HG02610 (cell line): ENCODE results near the gene PPP1R12A.
"Not testable (repeated sequence)": the region's sequence is repeated elsewhere in the genome, so short reads cannot be mapped to it uniquely, and the experiment has no call there.

Experiments
- ATAC-seq: cut with Tn5 transposase; IDR thresholded peaks from one replicate; pipeline ENCODE4 v1.9.1; 2021; ENCODE audit warnings: mild to moderate bottlenecking, moderate library complexity; ENCODE audit not compliant: unreplicated experiment

The PPP1R12A gene

DNA sequence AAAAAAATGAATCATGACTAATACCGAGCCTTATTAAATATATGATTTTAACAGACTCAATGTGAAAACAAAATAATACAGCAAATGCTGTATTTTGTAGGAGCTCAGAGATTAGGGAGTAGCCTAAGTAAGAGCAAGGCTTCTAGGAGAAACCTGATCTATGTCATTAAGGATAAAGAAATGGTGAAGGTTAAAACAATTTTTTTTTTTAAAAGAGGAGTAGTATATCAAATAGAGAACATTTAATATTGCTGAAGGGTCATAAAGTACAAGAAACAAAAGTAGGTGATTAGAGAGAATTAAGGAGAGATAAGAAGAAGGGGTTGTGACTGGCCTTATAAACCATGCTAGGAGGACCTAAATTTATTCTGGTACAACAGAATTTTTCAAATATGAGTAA lies 39.1 kb downstream of the PPP1R12A start:
- ATAC-seq: no peak

DNA sequence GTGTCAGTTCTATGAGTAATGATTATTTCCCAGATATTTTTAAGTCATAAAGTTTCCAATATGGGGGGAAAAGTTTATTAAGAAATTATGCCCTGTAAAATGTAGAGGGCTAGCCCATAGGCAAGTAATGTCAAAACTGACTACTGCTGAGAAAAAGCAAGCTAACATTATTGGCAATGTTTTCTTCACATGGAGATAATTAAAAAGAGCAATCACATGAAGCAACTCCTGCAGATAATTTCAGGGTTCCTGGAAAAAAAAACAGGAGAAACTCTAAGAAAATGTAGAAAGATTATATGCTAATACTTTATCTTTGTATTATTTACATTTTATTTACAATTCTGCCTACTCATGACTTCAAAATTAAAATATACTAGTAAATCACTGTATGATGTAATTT lies 39.8 kb downstream of the PPP1R12A start:
- ATAC-seq: no peak

DNA sequence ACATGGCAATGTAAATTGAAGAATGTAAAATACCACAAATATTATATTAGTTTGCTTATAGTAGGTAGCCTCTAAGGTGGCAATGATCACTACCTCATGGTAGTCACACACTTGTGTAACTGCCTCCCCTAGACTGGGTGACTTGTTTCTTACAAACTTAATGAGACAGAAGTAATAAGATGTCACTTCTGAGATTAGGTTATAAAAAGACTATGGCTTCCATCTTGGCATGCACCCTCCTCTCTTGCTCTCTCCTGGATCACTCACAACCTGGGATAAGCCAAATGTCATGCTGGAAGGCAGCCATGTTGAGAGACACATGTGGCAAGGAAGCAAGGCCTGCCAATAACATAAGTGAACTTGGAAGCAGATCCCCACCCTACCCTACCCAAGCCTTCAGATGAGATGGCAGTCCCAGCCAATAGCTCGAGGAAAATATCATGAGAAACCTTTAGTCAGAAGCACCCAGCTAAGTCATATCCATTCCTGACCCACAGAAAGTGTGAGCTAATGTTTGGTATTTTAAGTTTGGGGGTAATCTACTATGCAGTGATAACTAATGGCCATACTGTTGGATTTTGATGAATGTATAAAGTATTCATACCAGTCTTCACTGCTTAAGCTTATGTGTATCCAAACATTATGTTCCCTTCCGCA lies 43.3 kb downstream of the PPP1R12A start:
- ATAC-seq: no peak

DNA sequence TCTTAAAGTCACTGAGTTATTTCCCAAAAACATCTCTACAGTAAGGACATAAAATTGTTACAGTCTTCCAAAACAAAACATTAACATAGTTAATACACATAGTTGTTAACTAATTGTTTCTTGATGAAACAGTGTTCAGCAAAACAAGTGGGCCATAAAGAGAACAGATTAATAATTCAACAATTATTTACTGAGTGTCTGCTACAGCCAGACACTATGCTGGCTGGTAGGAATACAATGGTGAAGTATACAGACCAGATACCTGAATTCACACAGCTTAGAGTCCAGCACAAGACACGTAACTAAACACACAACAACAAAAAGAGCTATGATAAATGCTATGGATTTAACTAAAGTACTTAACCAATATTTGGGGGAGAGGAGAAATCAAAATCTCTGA lies 47.0 kb downstream of the PPP1R12A start:
- no peak for ATAC-seq

DNA sequence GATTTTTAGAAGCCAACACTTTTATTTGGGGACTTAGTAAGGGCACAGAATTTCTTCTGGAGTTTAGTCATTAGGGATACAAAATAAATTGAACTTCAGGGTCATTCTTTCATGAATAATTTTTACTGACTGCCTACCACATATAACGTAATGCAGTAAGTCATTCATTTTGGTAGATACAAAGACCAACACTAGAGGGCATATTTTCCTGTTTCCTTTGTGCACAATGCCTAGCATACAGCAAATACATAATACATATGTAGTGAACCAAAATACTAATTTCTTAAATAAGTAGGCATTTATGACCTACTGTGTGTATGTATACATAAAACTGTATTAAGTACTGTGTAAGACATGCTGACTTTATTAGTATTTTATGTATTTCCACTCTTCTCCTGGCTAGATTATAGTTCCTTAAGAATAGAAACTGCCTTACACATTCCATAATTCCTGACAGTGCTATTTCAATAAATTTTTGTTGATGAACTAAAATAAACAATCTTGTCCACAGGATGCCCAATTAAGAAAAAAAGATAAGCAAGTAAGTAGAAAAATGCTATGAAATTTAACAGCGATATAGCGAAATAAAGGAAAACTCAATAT lies 47.9 kb downstream of the PPP1R12A start:
- ATAC-seq: peak; percentile 51

DNA sequence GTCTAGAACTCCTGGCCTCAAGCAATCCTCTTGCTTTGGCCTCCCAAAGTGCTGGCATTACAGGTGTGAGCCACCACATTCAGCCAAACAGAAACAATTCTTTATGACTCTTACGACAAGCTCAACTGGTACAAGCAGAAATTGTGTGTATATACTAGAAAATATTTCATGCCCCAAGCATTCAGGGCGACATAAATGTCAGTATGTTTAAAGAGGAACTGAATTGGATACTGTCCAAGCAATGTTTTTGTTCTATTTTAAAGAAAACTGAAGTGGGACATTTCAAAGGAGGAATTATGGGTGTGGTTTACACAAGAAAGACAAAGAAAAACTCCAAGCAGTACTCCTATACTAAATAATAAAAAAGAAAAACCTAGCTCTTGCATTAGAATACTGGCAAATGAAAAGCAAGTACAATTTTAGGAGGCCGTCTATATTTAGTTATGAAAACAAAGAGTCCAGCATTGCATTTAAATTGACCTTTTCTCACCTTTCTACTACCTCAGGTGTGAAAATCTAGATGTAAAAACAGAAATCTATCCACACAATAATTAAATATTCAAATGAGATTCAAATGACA lies 48.9 kb downstream of the PPP1R12A start:
- no peak for ATAC-seq

DNA sequence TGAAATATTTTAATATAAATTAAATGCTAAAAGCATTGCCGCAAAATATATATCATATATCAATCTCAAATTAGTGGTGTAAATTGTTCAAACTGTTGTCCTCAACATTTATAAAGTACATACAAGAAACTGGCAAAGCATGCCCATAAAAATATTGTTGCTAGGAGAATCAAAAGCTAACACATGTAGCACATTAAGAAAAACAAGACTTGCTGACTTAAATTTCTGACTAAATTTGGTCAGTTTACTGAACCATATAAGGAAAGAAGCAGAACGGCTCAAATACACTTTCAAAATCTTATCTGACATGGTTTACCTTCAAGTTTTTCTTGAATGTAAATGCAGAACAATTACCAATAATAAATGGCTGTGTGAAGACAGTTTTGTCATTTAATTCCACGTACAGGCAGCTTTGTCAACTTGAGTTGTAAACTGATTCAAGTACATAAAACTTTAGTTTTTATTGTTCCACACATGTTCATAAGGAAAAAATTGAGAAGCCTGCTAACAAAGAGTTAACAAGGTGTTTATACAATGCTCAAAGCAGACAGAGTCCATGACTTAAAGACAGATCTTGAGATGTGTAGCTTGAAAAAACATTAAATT lies 50.4 kb downstream of the PPP1R12A start:
- ATAC-seq: no peak

DNA sequence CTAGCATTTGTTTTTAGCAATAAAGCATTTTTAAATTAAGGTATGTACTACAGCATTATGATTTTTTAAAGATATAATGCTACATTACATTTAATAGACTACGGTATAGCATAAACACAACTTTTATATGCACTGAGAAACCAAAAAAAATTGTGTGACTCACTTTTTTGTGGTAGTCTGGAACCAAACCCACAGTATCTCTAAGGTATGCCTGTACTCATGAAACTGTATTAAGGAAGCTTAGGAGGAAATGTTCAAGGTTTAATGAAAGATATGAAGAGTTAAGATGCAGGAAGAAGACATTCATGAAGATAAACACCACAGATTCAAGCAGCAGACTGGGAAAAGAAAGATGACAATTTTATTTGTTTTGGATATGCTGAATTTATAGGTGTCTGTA lies 51.7 kb downstream of the PPP1R12A start:
- no peak for ATAC-seq

DNA sequence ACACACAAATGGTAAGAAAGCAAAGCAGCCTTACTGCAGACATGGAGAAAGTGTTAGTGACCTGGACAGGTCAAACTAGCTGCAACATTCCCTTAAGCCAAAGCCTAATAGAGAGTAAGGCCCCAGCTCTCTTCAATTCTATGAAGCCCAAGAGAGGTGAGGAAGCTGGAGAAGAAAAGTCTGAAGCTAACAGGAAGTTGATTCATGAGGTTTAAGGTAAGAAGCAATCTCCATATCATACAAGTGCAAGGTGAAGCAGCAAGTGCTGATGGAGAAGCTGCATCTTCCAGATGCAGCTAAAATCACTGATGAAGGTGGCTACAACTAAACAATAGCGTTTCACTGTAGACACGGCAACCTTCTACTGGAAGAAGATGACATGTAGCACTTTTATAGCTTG lies 53.5 kb downstream of the PPP1R12A start:
- no peak for ATAC-seq

DNA sequence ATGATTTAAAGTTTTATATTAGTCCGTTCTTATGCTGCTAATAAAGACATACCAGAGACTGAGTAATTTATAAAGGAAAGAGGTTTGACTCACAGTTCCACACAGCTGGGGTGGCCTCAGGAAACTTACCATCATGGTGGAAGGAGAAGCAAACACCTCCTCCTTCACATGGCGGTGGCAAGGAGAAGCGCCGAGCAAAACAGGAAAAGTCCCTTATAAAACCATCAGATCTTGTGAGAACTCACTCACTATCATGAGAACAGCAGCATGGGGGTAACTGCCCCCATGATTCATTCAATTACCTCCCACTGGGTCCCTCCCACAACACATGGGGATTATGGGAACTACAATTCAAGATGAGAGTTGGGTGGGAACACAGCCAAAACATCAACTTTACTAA lies 56.4 kb downstream of the PPP1R12A start:
- ATAC-seq: not testable (repeated sequence)

DNA sequence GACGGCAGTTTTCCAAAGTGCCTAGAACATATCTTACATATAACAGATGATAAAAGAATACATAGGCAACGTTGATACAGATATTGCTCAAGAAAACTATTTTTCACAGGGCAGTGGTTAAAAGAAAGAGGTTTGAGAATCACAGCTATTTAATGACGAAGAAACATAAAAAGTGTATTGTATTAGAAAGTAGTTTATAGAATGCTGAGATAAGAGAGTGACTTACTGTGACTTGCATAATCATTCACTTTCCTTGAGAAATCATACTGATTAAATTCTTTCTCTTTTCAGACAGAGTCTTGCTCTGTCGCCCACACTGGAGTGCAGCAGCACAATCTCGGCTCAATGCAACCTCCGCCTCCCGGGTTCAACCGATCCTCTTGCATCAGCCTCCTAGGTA lies 57.7 kb downstream of the PPP1R12A start:
- no peak for ATAC-seq

DNA sequence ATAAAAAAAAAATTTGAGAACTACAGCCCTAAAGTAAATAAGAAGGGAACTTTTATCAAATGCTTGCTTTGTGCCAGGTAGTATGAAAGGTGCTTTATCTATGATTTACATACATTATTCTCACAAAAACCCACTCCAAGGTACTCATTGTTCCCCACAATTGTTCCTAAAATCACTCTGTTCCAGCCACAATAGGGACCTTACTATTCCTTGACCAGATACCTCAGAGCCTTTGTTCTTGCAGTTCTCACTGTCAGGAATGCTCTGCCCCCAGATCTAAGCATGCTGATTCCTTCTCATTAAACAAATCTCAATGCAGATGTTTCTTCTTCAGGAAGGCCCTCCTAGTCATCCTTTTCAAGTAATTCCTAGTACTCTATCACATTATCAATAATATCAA lies 60.2 kb downstream of the PPP1R12A start:
- ATAC-seq: no peak

DNA sequence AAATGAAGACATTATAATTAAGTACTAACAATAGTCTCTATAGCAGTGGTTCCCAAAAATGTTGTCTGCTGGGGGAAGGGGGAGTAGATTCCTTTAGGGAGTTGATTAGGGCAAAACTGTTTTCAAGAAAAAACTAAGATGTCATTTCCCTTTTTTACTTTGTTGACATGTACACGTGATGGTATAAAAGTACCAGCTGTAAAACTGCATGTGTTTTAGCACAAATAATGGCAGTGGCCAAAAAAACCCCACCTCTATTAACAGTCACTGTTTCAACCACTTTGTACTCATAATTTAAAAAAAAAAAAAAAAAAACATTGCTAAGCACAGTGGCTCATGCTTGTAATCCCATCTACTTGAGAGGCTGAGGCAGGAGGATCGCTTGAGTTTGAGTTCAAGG lies 61.7 kb downstream of the PPP1R12A start:
- ATAC-seq: peak; percentile 69

DNA sequence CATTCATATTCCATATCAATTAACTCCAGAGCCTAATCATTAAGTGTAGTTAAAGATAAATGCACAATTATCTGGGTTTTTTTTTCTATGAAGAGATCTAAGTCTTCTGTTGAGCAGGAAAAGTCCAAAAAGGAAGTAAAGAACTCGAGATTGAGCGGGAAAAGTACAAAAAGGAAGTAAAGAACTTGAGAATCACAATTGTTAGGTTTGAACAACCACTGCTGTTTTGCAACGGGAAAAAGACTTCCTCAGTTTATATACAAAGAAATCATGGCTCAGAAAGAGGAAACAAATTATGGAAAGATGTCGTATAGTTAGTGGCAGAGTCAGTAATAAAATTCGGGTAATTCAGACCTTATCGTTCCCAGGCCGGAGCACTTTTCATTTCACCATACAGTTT lies 63.3 kb downstream of the PPP1R12A start:
- ATAC-seq: no peak

DNA sequence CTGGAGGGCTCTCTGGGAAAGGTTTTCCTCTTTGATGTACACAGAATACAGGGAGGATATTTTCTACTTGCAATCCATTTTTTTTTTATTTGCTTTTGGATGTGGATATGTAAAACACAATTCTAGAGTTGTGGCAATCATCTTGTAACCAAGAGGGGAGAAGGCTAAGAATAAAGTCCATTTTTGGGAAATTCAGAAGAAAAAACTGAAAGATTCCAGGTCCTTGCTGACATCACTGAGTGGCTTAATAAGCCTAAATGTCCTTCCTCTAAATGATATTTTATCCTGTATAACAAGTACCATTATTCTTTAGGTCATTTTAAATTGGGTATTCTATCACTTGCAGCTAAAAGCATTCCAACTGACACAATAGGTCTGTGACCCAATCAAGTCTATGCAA lies 64.0 kb downstream of the PPP1R12A start:
- no peak for ATAC-seq

DNA sequence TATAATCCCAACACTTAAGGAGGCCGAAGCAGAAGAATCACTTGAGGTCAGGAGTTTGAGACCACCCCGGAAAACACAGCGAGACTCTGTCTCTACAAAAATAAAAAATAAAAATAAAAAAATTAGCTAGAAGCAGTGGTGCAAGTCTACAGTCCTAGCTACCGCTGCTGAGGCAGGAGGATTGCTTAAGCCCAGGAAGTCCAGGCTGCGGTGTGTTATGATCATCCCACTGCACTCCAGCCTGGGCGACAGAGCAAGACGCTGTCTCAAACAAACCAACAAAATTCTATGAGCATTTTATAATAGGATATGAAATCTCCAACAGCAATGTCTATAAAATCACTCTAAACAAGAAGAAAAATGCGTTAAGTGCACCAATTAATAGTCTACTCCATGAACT lies 75.3 kb downstream of the PPP1R12A start:
- ATAC-seq: no peak

DNA sequence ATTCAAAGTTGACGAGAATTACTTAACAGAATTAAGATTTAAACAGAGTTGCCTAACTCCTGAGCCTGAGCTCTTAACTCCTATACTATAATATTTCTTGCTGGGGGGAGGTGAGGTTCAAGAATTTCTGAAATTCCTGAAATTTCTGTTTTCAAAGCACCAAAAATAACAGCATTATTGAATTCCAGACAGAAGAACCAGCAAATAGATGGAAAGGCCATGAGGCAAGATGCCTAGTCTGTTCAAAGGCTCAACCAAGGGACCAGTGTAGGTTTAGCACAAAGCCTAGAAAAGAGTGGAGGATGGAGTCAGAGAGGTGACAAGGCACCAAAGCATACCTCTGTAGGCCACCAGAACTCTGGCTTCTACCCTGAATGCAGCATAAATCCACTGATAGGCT lies 76.4 kb downstream of the PPP1R12A start:
- ATAC-seq: no peak

DNA sequence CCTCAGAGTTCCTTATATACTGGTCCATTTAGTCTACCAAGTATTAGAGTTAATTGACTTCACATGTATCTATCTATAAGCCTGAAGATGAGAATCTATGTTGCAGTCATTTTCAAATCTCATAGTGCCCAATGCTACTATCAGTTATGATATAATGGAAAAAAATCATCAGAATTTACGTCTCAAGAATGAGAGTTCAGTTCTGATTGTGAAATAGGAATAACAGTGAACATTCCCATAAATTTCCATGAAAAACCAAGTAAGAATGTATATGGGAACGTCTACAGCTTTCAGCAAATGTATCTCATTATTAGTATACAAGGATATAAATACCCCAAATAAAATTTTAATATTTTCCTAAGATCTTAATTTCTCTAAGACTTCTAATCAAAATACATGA lies 77.2 kb downstream of the PPP1R12A start:
- ATAC-seq: no peak

DNA sequence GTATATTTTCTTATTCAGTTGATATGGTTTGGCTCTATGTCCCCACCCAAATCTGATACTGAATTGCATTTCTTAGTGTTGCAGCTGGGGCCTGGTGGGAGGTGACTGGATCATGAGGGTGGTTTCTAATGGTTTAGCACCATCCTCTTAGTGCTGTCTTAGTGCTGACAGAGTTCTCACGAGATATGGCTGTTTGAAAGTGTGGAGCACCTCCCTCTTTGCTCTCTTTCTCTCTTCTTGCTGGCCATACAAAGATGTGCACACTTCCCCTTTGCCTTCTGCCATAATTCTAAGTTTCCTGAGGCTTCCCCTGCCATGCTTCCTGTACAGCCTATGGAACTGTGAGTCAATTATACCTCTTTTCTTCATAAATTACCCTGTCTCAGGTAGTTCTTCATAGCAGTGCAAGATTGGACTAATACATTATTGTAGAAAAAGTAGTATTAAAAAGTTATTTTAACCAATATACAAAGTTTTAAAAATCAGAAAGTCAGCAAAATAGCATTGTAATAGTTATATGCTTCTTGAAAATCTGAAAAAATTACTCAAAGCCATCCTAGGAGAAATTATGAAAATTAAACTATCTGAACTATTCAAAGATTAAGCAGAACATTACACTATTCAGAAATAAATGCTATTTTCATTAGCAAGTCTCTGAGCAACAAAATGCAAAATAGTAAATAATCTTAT lies 84.1 kb downstream of the PPP1R12A start:
- ATAC-seq: no peak

DNA sequence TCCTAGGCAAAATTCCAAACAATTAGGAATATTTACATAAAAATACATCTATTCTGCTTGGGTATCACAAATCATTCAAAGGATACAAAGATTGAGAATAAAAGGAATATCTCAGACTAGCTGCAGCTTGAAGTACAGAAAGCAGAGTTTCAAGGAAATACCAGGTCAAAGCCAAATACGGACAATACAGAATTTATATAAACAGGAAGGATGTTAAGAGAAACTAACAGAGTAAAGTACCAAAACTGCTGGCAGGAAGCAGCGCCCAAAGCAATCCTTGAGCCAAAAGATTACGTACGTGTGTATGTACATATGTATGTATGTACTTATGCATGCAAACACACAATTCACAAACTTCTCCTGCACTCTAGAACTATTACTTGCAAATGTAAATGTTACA lies 86.6 kb downstream of the PPP1R12A start:
- no peak for ATAC-seq

DNA sequence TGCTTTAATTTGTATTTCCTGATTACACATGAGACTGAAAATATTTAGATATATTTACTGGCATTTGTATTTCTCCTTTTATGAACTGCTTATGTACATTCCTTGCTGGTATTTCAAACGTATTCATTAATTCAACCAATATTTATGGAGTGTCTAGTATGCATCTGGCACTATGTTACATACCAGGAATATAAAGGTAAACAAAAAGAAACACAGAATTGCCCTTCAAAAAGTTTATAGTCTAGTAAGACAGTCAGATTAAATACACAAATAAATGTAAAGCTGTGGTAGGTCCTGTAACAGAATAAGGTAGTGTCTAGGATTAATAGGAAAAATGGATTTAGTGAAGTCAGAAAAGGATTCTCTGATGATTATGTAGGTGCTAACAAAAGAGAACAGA lies 87.5 kb downstream of the PPP1R12A start:
- no peak for ATAC-seq

DNA sequence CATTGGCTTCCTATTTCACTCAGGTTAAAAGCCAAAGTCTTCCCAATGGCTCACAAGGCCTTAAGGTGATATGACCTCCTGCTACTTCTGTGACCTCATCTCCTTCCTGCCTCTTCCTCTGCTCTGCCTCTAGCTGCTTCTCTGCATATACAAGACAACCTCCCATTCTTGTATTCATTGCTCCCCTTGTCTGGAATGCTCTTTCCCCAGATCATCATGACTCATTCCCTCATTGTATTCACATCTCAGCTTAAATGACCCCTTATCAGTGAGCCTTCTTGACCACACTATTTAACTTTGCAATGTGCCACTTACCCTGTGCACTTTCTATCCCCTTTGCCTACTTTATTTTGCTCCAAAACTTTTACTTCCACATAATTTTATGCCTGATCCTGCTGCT lies 90.2 kb downstream of the PPP1R12A start:
- ATAC-seq: no peak
